Measurements from ENCODE around the gene TRAF5.
"Not testable (repeated sequence)": the region's sequence is repeated elsewhere in the genome, so short reads cannot be mapped to it uniquely, and the experiment has no call there.

Gene TRAF5

DNA sequence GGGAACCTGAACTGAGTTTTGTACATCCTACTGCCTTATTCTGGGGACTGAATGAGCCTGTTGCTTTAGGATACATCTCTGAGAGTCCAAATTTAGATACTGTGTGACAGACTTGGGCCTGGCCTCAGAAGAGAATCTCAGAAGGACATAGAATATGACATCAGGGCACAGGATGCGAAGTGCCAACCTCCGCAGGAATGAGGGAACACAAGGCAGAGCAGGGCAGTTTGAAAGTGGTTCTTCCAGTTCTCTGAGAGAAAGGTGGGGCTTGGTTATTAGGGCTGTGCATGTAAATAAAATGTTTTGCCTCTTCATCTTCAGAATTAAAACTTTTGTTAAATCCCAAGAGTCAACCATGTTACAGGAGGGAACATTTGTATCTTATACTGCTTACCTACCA is 23.1 kb downstream of the TRAF5 start:
- DNase-seq: no peak

DNA sequence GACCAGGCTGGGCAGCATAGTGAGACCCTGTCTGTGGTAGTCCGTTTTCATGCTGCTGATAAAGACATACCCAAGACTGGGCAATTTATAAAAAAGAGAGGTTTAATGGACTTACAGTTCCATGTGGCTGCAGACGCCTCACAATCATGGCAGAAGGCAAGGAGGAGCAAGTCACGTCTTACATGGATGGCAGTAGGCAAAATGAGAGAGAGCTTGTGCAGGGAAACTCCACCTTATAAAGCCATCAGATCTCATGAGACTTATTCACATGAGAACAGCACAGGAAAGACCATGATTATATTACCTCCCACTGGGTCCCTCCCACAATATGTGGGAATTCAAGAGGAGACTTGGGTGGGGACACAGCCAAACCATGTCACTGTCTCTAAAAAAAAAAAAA is 25.4 kb downstream of the TRAF5 start:
- not testable (repeated sequence) for DNase-seq

DNA sequence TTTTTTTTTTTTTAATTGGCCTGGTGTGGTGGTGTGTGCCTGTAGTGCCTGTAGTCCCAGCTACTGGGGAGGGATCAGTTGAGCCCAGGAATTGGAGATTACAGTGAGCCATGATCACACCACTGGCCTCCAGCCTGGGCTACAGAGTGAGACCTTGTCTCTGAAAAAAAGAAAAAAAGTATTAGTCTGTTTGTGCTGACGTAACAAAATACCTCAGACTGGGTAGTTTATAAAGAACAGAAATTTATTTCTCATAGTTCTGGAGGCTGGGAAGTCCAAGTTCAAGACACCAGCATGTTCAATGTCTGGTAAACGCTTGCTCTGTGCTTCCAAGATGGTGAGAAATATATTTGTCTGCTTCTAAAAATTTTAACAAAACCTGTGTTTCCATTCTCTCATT is 25.8 kb downstream of the TRAF5 start:
- DNase-seq: no peak

DNA sequence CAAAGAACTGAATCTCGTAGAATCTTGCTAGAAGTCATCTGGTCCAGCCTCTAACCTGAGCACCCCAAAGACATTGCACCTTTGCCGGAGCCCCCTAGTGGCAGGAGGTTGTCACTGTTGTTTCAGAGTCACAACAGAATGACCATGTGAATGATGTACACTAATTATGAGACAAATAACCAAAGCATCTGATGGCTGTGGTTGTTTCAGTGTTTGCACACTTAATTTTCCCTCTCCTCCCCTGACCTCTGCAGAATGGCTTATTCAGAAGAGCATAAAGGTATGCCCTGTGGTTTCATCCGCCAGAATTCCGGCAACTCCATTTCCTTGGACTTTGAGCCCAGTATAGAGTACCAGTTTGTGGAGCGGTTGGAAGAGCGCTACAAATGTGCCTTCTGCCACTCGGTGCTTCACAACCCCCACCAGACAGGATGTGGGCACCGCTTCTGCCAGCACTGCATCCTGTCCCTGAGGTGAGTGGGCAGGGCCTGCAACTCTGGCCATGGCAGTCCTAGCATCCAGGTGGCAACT is 26.4 kb downstream of the TRAF5 start:
- no peak for DNase-seq

DNA sequence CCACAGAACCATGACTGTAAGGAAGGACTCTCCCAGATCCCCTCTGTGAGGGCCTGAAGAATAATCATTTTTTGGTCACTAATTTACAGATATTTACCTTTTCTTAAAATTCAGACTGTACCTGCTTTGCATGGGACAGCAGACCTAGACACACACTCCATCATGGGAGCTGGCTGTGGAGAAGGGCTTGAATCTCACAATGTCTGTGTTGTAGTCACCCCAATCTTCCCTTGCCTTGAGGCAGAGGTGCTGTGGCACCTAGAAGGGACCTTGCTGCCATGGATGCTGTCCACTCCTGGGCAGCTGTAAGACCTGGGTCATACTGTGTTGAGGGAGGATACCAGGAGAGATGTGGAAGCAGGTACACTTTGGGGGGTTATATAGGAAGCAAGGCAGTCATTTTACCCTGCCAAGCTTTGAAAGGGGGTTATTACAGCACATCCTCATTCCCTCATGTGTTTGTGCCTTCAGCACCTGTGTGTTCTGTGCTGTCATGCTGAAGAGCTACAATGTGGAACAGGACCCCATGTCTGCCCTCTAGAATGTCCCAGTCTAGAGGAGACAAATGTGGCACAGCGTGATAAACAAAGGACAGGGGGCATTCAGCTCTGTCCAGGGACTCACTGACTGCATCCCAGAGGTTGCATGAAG is 27.1 kb downstream of the TRAF5 start:
- no peak for DNase-seq

DNA sequence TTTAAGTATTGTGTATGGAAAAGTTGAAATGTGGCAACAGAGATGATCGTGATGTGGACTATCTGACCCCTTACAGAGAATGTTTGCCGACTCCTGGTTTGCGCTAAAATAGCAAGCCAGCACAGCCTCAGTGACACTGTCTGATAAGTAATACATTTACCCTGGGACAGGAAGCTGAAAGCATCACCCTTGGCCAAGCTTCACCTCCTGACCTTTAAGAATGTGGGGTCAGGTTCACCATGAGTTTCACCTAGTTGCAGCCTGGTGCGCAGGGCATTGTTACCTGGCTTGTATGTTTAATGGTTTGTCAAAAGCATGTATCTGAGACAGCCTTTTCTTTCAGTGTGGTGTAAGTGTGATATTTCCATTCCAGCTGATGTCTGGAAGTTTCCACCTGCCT is 29.2 kb downstream of the TRAF5 start:
- no peak for DNase-seq

DNA sequence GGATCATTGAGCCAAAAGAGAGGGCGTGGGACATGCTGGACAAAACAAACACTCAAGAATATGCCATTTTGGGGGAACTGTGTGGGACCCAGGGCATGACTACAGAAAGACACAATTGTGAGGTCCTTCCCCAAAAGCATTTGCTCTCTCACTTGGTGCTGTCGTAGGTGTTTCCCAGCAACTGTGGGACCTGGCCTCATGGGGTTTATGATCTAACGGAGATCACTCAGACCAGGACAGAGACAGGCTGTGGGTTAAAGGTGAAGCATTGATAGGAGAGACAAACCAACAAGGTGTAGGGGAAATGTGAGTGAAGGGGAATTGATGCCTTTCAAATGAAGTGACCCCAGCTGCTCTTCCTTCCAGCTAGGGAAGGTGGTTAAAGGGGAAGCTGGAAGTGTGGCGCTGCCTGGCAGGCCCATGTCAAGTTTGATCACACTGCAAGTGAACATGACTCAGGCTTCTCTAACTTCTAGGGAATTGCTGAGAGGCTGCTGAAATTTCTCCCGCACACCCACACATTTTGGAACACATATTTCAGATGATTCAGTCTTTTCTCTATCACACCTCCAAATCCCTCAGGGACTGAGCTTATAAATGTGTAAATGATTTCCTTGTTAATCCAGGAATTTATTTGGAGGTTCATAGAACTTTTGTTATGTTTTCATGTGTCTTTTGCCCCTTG is 30.2 kb downstream of the TRAF5 start:
- no peak for DNase-seq

DNA sequence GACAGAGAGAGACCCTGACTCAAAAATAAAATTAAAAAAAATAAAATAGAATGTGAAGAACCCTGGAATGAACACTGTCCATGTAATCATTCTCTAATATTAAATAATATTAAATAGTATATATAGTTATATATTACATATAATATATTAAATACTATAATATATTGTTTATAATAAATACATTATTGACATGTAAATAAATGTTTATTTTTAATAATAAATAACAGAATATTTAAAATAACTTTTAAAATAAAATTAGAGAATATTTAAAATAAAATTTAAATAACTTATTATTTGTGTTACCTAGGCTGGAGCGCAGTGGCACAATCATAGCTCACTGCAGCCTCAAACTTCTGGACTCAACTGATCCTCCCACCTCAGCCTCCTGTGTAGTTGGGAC is 32.1 kb downstream of the TRAF5 start:
- no peak for DNase-seq

DNA sequence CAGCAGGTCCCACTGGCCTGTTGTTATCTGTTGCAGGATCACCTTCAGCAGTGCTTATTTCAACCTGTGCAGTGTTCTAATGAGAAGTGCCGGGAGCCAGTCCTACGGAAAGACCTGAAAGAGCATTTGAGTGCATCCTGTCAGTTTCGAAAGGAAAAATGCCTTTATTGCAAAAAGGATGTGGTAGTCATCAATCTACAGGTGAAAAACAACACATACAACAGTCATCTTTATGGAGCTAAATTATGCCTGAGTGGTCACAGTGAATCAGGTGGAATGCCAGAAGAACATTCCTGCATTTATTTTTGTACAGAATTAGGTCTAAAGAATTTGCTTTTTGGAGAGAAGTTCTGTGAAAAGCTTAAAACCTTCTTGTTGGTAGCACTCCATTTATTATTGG is 33.2 kb downstream of the TRAF5 start:
- no peak for DNase-seq

DNA sequence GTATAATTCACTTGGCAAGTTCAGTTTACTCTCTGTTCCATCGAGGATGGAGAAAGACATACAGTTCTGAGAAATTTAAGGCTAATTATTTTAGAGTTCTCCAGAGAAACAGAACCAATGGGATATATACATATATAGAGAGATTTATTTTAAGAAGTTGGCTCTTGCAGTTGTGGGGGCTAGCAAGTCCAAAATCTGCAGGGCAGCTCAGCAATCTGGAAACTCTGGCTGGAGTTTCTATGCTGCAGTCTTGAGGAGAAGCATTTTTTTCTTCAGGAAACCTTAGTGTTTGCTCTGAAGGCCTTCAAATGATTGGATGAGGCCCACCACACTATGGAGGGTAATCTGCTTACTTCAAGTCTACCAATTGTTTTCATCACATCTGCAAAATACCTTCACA is 34.6 kb downstream of the TRAF5 start:
- DNase-seq: no peak

DNA sequence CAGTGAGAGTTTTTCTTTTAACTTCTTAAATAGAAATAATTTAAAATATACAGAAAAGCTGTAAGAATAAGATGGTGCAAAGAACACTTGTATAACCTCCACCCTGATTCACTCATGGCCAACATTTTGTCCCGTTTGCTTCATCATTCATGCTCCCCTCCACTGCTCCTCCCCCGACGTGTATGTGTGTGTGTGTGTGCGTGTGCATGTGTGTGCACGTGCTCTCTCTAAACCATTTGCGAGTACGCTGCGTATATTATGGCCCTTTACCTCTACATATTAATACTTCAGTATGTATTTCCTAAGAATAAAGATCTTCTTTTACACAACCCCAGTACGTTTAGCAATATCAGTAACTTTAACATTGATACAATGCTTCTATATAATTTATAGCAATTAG is 43.0 kb downstream of the TRAF5 start:
- DNase-seq: no peak

DNA sequence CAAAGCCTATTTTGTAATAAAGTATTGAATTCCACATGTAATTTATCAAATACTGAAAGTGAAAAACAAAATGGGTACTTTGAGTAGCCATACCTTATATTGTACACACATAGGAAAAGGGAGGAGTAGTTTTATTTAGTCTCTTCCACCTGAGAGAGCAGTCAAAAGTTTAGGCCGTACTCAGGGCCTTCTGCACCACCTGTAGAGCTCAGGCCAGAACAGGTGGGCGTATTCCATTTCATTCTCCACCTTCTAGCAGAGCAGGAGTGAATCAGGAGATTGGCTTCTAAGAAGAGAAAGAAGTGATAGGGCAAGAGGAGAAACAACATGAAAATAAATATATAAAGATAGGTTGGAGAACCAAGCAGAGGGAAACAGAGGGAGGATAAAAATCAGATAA is 44.0 kb downstream of the TRAF5 start:
- DNase-seq: no peak

DNA sequence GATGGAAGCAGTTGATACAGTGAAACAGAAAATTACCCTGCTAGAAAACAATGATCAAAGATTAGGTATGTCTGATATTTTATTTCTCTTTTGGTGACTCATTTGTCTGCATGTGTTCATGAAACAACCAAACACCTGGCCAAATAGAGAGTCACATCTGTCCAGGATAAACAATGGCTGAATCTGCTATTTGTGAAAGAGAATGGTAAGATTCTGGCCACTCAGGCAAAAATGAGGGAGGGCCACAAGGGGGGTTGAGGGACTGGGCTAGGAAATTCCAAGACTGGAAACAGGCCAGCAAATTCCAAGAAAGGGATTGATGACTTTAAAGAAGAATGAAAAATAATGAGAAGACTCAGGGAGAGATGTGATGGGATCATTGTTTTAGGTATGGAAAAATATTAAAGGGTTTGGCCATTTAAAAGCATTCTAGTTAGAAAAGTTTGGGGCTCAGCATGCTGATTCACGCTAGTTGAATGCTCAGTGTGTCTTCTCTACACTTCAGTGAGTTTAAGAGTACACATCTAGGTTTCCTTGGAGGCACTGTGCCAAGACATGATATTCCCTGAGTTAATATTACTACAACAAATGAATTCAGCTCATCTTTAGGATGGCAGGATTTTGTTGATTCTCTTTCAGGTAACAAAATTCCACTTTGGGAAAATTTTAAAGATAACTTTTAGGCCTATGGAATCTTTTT is 44.9 kb downstream of the TRAF5 start:
- no peak for DNase-seq

DNA sequence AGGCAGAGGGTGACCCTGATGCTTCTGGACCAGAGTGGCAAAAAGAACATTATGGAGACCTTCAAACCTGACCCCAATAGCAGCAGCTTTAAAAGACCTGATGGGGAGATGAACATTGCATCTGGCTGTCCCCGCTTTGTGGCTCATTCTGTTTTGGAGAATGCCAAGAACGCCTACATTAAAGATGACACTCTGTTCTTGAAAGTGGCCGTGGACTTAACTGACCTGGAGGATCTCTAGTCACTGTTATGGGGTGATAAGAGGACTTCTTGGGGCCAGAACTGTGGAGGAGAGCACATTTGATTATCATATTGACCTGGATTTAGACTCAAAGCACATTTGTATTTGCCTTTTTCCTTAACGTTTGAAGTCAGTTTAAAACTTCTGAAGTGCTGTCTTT is 45.8 kb downstream of the TRAF5 start:
- no peak for DNase-seq

DNA sequence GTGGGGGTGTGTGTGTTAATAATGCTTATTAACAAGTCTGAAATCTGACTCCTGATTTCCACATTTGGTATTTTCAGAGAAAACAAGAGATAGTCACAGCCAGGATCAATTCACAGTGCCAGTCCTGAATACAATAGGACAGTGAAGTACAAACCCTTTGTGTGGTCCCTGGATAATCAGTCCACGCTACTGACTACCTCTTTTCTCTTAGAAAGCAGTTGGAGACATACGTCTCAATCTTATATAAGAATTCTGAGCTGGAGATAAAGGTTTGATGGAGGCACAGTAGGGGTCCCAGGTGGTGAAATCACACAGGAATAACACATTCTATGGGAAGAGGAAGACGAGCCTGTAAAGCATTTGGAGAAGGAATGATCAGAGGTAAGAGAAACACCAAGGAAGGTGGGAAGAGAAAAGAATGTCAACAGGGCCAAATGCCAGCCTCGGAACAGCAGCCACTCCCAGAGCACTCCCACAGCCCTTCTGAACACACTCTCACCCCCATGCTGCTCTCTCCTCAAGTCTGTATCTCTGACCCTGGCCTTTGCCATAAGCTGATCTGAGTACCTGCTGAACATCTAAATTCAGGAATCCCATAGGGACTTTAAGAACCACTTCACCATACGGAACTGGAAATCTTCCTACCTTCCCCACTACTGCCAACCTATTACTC is 48.6 kb downstream of the TRAF5 start:
- no peak for DNase-seq

DNA sequence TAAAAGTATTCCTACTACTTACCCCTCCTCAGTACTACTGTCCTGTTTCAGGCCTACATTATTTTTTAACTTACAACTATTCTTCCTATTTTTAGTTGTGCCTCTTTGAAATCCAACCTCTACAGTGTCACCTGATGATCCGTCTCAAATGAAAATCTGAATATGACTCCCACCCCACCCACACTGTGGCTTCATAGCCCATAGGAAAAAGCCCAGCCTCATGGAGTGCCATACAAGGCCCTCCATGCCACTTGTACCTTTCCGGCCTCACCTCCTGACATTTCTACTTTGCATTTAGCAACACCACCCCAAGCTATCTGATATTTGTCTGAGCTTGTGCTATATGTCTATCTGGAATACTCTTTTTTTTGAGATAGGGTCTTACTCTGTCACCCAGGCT is 49.3 kb downstream of the TRAF5 start:
- no peak for DNase-seq

DNA sequence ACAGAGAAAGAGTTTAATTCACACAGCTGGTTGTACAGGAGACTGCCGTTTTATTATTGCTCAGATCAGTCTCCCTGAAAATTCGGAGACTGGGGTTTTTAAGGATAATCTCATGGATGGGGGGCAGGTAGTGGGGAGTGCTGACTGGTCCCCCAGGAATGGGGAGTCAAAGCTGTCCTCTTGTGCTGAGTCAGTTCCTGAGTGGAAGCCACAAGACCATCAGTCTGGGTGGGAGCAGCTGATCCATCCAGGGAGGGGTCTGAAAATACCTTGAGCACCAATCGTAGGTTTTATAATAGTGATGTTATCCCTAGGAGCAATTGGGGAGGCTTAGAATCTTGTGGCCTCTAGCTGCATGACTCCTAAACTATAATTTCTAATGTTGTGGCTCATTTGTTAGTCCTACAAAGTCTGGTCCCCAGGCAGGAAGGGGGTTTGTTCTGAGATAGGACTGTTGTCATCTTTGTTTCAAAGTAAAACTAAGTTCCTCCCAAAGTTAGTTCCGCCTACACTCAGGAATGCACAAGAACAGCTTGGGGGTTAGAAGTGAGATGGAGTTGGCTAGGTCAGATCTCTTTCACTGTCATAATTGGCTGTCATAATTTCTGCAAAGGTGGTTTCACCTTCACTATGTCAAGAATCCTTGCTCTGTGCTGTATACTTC is 50.3 kb downstream of the TRAF5 start:
- DNase-seq: no peak

DNA sequence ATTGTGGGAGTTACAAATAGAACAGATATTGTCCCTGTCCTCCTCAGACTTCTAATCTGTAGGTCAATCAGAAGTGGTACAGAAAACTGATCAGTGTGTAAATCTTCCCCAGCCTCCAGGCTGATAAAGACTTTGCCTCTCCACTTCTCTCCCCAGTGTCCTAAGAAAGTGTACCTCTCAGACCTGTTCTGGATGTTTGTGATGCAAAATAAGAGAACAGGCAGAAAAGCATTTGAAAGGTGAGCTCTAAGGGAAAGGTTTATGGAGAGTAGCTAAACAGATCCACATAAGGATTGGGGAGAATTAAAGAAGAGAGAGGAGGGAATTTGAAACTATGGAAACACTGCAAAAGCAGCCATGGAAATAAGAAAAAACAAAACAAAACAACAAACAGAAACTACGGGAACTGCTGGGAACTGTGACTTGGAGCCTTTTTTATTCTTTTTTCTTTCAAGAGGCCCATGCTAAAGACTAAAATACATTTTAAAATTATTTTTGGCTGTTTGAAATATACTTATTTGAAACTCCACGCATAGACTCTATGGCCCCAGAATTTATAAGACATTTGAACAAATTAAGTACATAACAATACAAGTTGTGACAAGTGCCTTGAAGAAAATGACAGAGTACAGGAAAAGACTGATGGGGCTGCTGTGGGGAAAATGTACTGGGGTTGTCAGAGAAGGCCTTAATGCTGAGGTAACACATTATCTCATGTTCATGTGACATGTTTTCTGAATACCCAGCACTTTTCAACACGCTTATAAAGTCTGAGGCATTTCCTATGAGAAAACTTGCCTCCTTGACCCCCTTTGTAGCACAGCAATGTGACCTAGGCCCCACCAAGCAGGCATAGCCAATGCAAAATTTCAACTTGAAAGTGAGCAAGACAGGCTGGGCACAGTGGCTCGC is 51.2 kb downstream of the TRAF5 start:
- DNase-seq: no peak

DNA sequence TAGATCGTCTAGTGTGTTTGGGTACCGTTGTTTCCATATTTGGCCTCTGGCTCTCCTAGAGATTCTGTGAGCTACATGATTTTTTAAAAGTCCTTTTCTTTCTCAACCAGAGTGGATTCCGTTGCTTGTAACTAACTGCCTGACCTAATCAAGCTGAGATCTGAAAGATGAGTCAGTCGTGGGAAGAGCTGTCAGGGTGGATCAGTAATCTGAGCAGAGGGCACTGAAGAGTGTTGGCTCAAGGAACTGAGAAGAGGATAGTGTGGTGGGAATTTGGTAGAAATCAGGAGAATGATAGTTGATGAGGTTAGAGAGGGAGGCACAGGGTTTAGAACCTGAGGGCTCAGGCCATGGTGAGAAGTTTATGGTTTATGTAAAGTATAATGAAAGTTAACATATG is 52.2 kb downstream of the TRAF5 start:
- DNase-seq: no peak

DNA sequence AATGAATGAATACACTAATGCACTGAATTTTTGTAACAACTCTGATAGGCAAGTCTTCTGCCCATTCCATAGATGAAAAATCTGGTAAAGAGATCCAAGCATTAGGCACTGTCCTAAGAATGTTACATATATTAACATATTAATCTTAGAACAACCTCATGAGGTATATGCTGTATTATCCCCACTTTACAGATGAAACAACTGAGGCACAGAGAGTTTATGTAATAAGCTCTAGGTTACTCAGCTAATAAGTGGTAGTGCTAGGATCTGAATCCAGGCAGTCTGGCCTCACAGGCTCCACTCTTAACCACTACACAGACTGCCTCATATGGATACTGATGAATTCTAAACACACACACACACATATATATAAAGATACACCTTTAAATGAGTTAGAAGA is 52.8 kb downstream of the TRAF5 start:
- DNase-seq: no peak

DNA sequence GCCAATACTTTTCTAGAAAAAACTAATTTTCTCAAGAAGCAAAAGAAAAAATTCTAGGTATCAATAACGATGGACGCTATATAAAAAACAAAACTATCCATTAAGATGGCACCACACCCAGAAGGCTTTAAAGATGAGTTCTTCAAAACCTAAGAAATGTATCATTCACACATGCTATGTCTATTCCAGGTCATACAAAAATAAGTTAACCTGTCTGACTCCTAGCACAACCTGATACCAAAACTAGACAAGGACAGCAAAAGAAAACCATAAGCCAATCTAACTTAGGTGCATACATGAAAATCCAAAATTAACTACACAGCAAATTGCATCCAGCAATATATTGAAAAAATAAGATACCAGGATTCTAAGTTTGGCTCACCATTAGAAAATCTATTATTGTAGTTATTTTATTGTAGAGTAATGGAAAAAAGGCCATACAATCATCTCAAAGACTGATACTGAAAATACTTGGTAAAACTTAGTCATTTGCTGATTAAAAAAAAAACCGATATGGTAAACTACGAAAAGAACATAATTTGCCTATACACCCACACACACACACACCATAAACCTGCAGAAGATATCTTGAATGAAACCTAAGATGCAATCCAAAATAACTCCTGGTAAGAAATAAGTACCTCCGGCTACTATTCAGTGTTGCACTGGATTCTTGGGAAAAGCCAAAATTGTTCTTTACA is 55.0 kb downstream of the TRAF5 start:
- no peak for DNase-seq

All from NCI-H510A (cell line).